ENCODE measurements around the gene TRIOBP.

Gene TRIOBP

GRCh38 chr22:37740455-37741311 lies 43.8 kb downstream of the TRIOBP start (continued):
- TF ChIP-seq PATZ1 (tag by site-specific recombination; IDR thresholded peaks at IDR 0.05) (0 out of 2 replicates have a peak, but pooled peaks have one; percentile 25), ZNF24 (tag by site-specific recombination; IDR thresholded peaks at IDR 0.05) (no peak), ZNF639 (tag by site-specific recombination; IDR thresholded peaks at IDR 0.05) (no peak)

- H3K36me3 ChIP-seq (ENCODE audit: control insufficient read depth in 2 of 2, insufficient read depth in 1 of 2, low read length in 2 of 2), result peaks cover 0 to 4% of the 10 kb centered on the region in 2 experiments; a peak in 1 of 3 replicates
- H3K4me1 ChIP-seq (ENCODE audit: control insufficient read depth, insufficient read depth, low read length), result 0 out of 2 replicates have a peak, but pooled peaks cover 2% of the 10 kb centered on the region
- H3K4me3 ChIP-seq (ENCODE audit: low read depth, low read length), result no peak overlapping the region
- H3K27ac ChIP-seq (ENCODE audit: extremely low read depth, low read depth, low read length), result no peak overlapping the region
- CTCF ChIA-PET, result interaction anchor here (1.0 kb wide), 1 partner anchor 73 kb away, joined by 5 read pairs; no protein-coding TSS in a partner anchor
- no peaks in the 10 kb centered on the region for H3K9me3 ChIP-seq (ENCODE audit: control insufficient read depth, insufficient read depth, low read depth, low read length)
- POLR2A ChIA-PET, result interaction anchor here (0.8 to 1.4 kb wide), 5 partner anchors 10 to 80 kb away, joined by 3 to 10 read pairs (median 3); partner anchors contain the start of genes GCAT and NOL12
- TF ChIP-seq PATZ1 (tag by site-specific recombination; IDR thresholded peaks at IDR 0.05) (0 out of 2 replicates have a peak, but pooled peaks have one; percentile 24), SETDB1 (IDR thresholded peaks at IDR 0.05; ENCODE audit: insufficient read length, low read length) (no peak), SP3 (tag by site-specific recombination; IDR thresholded peaks at IDR 0.05) (no peak), ZSCAN4 (tag by site-specific recombination; IDR thresholded peaks at IDR 0.05) (no peak), ZNF341 (tag by site-specific recombination; IDR thresholded peaks at IDR 0.05; ENCODE audit: low read depth) (no peak; the same call in 1 of the 2 replicates), ZBTB10 (tag by site-specific recombination; IDR thresholded peaks at IDR 0.05) (0 out of 2 replicates have a peak, but pooled peaks have one; percentile 15), ZNF692 (tag by site-specific recombination; IDR thresholded peaks at IDR 0.05) (peak; percentile 44; the same call in 1 of the 2 replicates), ZNF18 (tag by site-specific recombination; IDR thresholded peaks at IDR 0.05) (no peak), ZNF112 (tag by site-specific recombination; IDR thresholded peaks at IDR 0.05) (no peak), ZEB2 (tag by site-specific recombination; IDR thresholded peaks at IDR 0.05) (0 out of 2 replicates have a peak, but pooled peaks have one; percentile 36), KLF8 (tag by site-specific recombination; IDR thresholded peaks at IDR 0.05) (peak; percentile 57; the same call in 1 of the 2 replicates), ZBTB20 (tag by site-specific recombination; IDR thresholded peaks at IDR 0.05) (no peak), ZNF335 (tag by site-specific recombination; conservative IDR thresholded peaks at IDR 0.05) (no peak), ZNF133 (tag by site-specific recombination; IDR thresholded peaks at IDR 0.05) (peak; percentile 53; the same call in 1 of the 2 replicates), ZNF654 (tag by site-specific recombination; IDR thresholded peaks at IDR 0.05; ENCODE audit: low read depth) (no peak), ZBTB7A (tag by site-specific recombination; IDR thresholded peaks at IDR 0.05; ENCODE audit: low read depth) (0 out of 2 replicates have a peak, but pooled peaks have one; percentile 20), MZF1 (tag by site-specific recombination; IDR thresholded peaks at IDR 0.05; ENCODE audit: borderline replicate concordance) (no peak), SP7 (tag by site-specific recombination; IDR thresholded peaks at IDR 0.05) (peak; percentile 35), ZNF24 (tag by site-specific recombination; IDR thresholded peaks at IDR 0.05) (peak; percentile 52; the same call in 1 of the 2 replicates)
Measured at GRCh38 chr22:37741312-37741795, 44.5 kb downstream of the TRIOBP start.

All from HEK293 (cell line).